ENCODE measurements around the gene PIGR. TPM values are rescaled to one million over a fixed set of nuclear protein-coding genes. Genes with fewer than 3 reads are reported as not detected.

The PIGR gene
- total and polyA plus RNA-seq, 2 experiments from 2014 or later = not detected

DNA sequence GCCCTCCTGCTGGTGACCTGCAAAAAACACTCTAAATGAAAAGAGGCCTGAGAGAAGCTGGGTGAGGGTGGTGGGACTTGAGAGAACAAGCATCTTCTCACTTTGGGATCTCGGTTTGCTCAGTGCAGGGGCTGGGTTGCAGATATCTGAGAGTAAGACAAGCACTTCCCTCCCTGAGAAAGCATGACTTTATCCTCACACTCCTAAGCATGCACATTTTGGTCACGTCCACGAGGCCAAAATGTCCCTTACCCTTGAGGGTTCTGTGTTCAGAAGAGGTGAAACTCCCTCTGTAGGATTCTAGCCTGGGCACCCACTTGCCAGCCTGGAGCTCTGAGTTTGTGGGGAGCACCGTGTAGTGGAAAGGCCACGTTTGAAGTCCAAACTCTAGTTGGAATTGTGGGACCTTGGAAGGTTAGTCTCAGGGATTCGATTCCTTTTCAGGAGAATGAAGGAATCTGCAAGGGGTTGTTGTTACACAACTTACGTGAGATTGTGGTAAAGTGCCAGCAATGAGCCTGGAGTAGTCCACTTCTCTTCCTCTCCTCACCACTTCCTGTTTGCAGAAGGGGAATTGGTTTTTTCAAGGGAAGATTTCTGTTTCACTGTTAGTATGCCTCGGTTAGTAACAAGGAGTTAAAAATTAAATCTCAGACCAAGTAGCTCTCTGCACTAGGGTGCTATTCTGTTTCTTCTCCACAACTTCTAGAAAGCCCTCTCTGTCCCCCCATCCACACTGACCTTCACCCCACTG lies 21.0 kb upstream of the PIGR start:
- no peaks in the 10 kb centered on the region for H3K9me3 ChIP-seq (ENCODE audit: low read depth)
- H3K27ac ChIP-seq = no peak overlapping the region
- no peaks in the 10 kb centered on the region for H3K4me1 ChIP-seq (ENCODE audit: low read depth)
- H3K36me3 ChIP-seq = no peaks in the 10 kb centered on the region
- TF ChIP-seq, protein P1, sequence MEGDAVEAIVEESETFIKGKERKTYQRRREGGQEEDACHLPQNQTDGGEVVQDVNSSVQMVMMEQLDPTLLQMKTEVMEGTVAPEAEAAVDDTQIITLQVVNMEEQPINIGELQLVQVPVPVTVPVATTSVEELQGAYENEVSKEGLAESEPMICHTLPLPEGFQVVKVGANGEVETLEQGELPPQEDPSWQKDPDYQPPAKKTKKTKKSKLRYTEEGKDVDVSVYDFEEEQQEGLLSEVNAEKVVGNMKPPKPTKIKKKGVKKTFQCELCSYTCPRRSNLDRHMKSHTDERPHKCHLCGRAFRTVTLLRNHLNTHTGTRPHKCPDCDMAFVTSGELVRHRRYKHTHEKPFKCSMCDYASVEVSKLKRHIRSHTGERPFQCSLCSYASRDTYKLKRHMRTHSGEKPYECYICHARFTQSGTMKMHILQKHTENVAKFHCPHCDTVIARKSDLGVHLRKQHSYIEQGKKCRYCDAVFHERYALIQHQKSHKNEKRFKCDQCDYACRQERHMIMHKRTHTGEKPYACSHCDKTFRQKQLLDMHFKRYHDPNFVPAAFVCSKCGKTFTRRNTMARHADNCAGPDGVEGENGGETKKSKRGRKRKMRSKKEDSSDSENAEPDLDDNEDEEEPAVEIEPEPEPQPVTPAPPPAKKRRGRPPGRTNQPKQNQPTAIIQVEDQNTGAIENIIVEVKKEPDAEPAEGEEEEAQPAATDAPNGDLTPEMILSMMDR (IDR thresholded peaks at IDR 0.05; ENCODE audit: low read depth, low read length) = no peak
- H3K4me3 ChIP-seq = no peak overlapping the region
- DNase-seq (ENCODE audit: low read depth in 1 of 2, low spot score in 1 of 2) = peak in 1 of 2 donors; percentile 81
- H3K27me3 ChIP-seq = peaks cover 4% of the 10 kb centered on the region

DNA sequence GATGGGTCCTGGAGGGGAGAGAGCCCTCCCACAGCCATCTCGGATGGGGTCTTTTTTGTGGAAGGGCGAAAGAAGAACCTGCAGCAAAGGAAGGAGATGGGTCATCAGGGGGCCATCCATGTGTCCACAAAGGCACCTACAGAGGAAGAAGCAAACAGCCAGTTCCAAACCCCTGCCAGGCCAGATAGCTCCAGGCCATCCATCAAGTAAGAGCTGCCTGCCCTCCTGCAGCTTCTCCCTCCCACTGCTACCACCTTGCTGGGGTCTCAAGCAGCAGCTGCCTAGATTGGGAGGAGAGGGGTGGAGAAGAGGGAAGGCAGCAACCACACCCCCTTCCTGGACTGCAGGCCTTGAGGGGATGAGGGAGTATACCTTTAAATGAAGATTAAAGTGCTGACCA lies 19.5 kb upstream of the PIGR start:
- no peaks in the 10 kb centered on the region for H3K36me3 ChIP-seq
- no peak for DNase-seq (ENCODE audit: low read depth in 1 of 2, low spot score in 1 of 2)
- no peaks in the 10 kb centered on the region for H3K9me3 ChIP-seq (ENCODE audit: low read depth)
- no peaks in the 10 kb centered on the region for H3K4me1 ChIP-seq (ENCODE audit: low read depth)
- TF ChIP-seq, protein P1 (IDR thresholded peaks at IDR 0.05; ENCODE audit: low read depth, low read length) = no peak
- no peaks in the 10 kb centered on the region for H3K27me3 ChIP-seq
- no peak overlapping the region for H3K27ac ChIP-seq
- no peak overlapping the region for H3K4me3 ChIP-seq

DNA sequence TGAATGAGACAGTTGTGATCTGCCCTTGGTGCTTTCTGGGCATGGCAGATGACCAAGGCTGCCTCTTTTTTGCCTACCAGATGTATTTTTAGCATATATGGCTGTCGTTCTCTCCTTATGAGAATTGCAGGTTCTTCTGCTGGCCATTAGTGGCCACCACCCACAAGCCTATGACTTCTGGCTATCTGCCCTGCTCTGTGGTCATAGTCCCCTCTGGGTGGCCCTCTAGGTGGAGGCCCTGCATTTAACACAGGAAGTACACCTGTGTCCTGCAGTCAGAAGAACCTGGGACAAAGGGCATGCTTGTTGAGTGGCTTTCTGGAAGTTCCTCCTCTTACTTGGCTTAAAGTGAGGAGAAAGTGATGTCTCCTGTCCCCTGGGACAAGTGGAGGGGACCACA lies 17.5 kb upstream of the PIGR start:
- no peak overlapping the region for H3K4me3 ChIP-seq
- H3K36me3 ChIP-seq = no peaks in the 10 kb centered on the region
- TF ChIP-seq, protein P1 (IDR thresholded peaks at IDR 0.05; ENCODE audit: low read depth, low read length) = no peak
- H3K9me3 ChIP-seq (ENCODE audit: low read depth) = no peaks in the 10 kb centered on the region
- H3K4me1 ChIP-seq (ENCODE audit: low read depth) = no peaks in the 10 kb centered on the region
- no peak overlapping the region for H3K27ac ChIP-seq
- H3K27me3 ChIP-seq = no peaks in the 10 kb centered on the region
- DNase-seq (ENCODE audit: low read depth in 1 of 2, low spot score in 1 of 2) = no peak

DNA sequence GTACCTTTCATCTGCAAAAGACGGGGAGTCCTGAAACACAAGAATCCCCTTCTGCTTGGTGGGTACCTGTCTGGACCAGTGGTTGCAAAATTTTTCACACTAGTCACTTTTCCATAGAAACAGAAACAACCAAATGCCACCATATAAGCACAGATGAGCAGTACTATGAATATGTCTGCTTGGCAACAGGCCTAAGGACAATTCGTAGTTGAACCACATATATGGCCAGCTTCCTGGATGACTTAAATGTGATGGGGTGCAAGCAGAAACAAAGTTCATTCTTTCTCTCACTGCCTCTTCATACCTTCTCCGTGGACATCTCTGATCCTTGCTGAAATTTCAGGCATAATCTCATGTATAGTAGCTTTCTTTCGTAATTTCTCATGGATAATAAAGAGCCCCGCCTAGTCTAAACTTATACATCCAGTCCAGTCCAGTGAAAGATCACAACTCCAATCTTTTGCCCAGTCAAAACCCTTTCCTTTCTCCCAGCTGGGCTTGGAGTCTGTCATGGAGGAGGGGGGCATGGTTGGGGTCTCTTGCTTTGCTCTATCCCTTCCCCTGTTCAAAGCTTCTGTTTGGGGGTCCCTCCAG lies 16.9 kb upstream of the PIGR start:
- no peaks in the 10 kb centered on the region for H3K27me3 ChIP-seq
- peak in 1 of 2 donors; percentile 15 for DNase-seq (ENCODE audit: low read depth in 1 of 2, low spot score in 1 of 2)
- no peaks in the 10 kb centered on the region for H3K36me3 ChIP-seq
- H3K27ac ChIP-seq = no peak overlapping the region
- TF ChIP-seq, protein P1 (IDR thresholded peaks at IDR 0.05; ENCODE audit: low read depth, low read length) = no peak
- H3K9me3 ChIP-seq (ENCODE audit: low read depth) = no peaks in the 10 kb centered on the region
- H3K4me1 ChIP-seq (ENCODE audit: low read depth) = no peaks in the 10 kb centered on the region
- no peak overlapping the region for H3K4me3 ChIP-seq

DNA sequence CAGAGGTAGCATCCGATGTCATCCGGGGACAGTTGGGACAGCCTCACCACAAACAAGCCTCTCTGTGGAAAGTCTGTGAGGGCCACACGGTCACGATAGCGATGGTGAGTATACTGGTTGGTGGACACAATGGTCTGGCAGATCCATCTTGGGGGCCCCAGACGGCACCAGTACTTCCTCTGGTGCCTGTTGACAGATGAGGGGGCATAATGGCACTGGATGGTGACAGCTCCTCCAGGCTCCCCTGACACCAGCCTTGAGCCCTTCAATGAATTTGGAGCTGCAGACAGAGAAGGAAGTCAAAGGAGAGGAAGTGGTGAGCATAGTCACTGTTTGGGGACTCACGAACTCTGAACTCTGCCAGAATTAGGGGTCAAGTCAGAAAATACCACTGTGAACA lies 16.0 kb upstream of the PIGR start:
- Histone ChIP-seq H3K4me1 (ENCODE audit: low read depth) (no peaks in the 10 kb centered on the region), H3K4me3 (no peak overlapping the region), H3K36me3 (no peaks in the 10 kb centered on the region), H3K9me3 (ENCODE audit: low read depth) (no peaks in the 10 kb centered on the region), H3K27ac (no peak overlapping the region), H3K27me3 (no peaks in the 10 kb centered on the region)
- no peak for DNase-seq (ENCODE audit: low read depth in 1 of 2, low spot score in 1 of 2)
- TF ChIP-seq, protein P1 (IDR thresholded peaks at IDR 0.05; ENCODE audit: low read depth, low read length) = no peak

All from cardiac muscle cell (in vitro differentiated cells and primary cell).